Measurements from ENCODE around the gene MOXD1. TPM values are rescaled to one million over a fixed set of nuclear protein-coding genes. Genes with fewer than 3 reads are reported as not detected.

MOXD1 gene
- total RNA-seq, 1 experiment from 2014 or later: 1.0 TPM

GRCh38 chr6:132264021-132264500, 137.2 kb downstream of the MOXD1 start:
- Histone ChIP-seq H3K4me1 (ENCODE audit: control insufficient read depth in 1 of 2, insufficient read depth in 2 of 2, low read length in 2 of 2) (no peaks in the 10 kb centered on the region), H3K27me3 (ENCODE audit: insufficient read depth, low read length) (no peaks in the 10 kb centered on the region), H3K4me3 (replicated peaks in 1 of 2; ENCODE audit: low read depth in 1 of 2, low read length in 2 of 2) (no peak overlapping the region), H3K9ac (ENCODE audit: low read length) (no peak overlapping the region), H3K79me2 (ENCODE audit: insufficient read depth, low read length) (no peaks in the 10 kb centered on the region), H3K36me3 (ENCODE audit: control insufficient read depth in 1 of 2, insufficient read depth in 2 of 2, low read length in 2 of 2) (no peaks in the 10 kb centered on the region), H3K4me2 (ENCODE audit: low read length) (no peak overlapping the region), H2AFZ (ENCODE audit: low read depth, low read length, poor library complexity, severe bottlenecking) (no peak overlapping the region), H3K27ac (ENCODE audit: low read depth, low read length) (no peak overlapping the region), H3K9me3 (ENCODE audit: control insufficient read depth in 1 of 2, insufficient read depth in 1 of 2, low read depth in 1 of 2, low read length in 2 of 2) (no peaks in the 10 kb centered on the region), H4K20me1 (ENCODE audit: insufficient read depth) (no peaks in the 10 kb centered on the region), H3K9me2 (ENCODE audit: insufficient read depth) (no peaks in the 10 kb centered on the region)
- TF ChIP-seq RAD21 (IDR thresholded peaks at IDR 0.05; ENCODE audit: low read depth) (no peak), YY1 (IDR thresholded peaks at IDR 0.05; ENCODE audit: extremely low read depth, insufficient replicate concordance, low read depth, low read length) (no peak), CEBPB (IDR thresholded peaks at IDR 0.05; ENCODE audit: low read depth) (no peak), ZBTB33 (IDR thresholded peaks at IDR 0.05; ENCODE audit: extremely low read depth, insufficient replicate concordance, low read length) (no peak), SIN3A (IDR thresholded peaks at IDR 0.05; ENCODE audit: low read depth) (no peak)
- CTCF ChIA-PET: interaction anchor here (1.3 kb wide), 1 partner anchor 341 kb away, joined by 3 read pairs; no protein-coding TSS in a partner anchor
- no TSS peak for BruUV-seq (replicated peaks)
- ATAC-seq: no peak
- POLR2A ChIA-PET: no interaction called here
- intact Hi-C loops (cut with micrococcal nuclease): no loop called here
- RAD21 ChIA-PET (ENCODE audit: low non-redundant PET in 1 of 2, low total read pairs in 2 of 2, uncharacterized antibody in 2 of 2, unreplicated experiment in 2 of 2): no interaction called here
- no peak for DNase-seq (ENCODE audit: low read depth, low spot score)

- H3K9me2 ChIP-seq (ENCODE audit: insufficient read depth): no peaks in the 10 kb centered on the region
- H3K9ac ChIP-seq (ENCODE audit: low read length): no peak overlapping the region
- H3K36me3 ChIP-seq (ENCODE audit: control insufficient read depth in 1 of 2, insufficient read depth in 2 of 2, low read length in 2 of 2): no peaks in the 10 kb centered on the region
- POLR2A ChIA-PET: no interaction called here
- RAD21 ChIA-PET (ENCODE audit: low non-redundant PET in 1 of 2, low total read pairs in 2 of 2, uncharacterized antibody in 2 of 2, unreplicated experiment in 2 of 2): no interaction called here
- CTCF ChIA-PET: interaction anchor here (0.7 to 3.6 kb wide), 4 partner anchors 8 to 338 kb away, joined by 3 to 17 read pairs (median 6); no protein-coding TSS in a partner anchor
- H3K27me3 ChIP-seq (ENCODE audit: insufficient read depth, low read length): no peaks in the 10 kb centered on the region
- no peaks in the 10 kb centered on the region for H3K9me3 ChIP-seq (ENCODE audit: control insufficient read depth in 1 of 2, insufficient read depth in 1 of 2, low read depth in 1 of 2, low read length in 2 of 2)
- no peak overlapping the region for H3K4me3 ChIP-seq (replicated peaks in 1 of 2; ENCODE audit: low read depth in 1 of 2, low read length in 2 of 2)
- no peaks in the 10 kb centered on the region for H3K4me1 ChIP-seq (ENCODE audit: control insufficient read depth in 1 of 2, insufficient read depth in 2 of 2, low read length in 2 of 2)
- ATAC-seq (no peak), DNase-seq (ENCODE audit: low read depth, low spot score) (no peak)
- intact Hi-C loops (cut with micrococcal nuclease): no loop called here
- BruUV-seq (replicated peaks): no TSS peak
- no peak for TF ChIP-seq ATF3 (IDR thresholded peaks at IDR 0.05)
- no peaks in the 10 kb centered on the region for H3K79me2 ChIP-seq (ENCODE audit: insufficient read depth, low read length)
- H2AFZ ChIP-seq (ENCODE audit: low read depth, low read length, poor library complexity, severe bottlenecking): no peak overlapping the region
- H3K27ac ChIP-seq (ENCODE audit: low read depth, low read length): no peak overlapping the region
- H3K4me2 ChIP-seq (ENCODE audit: low read length): no peak overlapping the region
- H4K20me1 ChIP-seq (ENCODE audit: insufficient read depth): no peaks in the 10 kb centered on the region
These were observed 139.9 kb downstream of the MOXD1 start for GRCh38 chr6:132261354-132261753.

Measured in HCT116 (cell line).